NCI-H2227 (cell line): ENCODE results near the gene GPR162.

ENCODE experiments used
- DNase-seq: peaks from one replicate; lab custom pipeline; 2025; ENCODE audit not compliant: unreplicated experiment; lab: John Stamatoyannopoulos, UW

Gene GPR162

DNA sequence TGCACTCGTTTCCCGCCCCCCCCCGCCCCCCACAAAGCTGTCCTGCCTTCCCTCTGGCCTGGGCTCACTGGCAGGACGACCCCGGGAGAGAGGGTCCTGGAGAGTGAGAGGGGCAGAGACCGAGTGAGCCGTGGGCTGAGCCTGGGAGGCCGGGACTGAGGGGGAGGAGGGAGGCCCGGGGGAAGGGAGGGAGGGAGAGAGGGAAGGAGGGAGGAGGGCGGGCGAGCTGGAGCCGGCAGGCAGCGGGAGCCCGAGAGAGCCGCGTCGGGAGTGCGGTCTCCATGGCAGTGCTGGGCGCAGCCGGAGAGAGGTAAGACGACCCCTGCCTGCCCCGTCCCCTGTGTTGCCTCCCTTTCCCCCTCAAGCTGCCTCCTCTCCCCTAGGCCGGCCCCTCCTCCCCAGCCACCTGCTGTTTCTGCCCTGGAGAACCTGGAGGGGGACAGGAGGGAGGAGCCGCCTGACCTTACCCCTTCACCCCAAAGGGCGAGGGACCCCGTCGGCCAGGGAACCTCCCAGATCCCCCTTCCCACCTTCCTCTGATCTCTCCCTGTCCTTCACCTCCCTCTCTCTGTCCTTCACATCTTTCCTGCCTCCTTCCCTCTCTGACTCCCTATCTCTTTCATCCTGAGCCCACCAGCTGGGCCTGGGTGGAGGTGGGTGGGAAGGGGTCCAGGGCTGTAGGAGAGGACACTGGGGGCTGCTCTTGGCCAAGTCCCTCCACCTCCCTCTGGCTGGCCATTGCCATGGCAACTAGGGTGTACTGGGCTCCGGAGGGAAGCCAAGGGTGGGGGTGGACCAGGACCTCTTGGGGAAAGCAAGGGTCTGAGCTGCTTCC, at the start of gene GPR162:
Gene GPR162 (plus strand): TSS at position 231 of the 835 bp plus-strand sequence. CDS start 2,078 bp downstream, outside the sequence.
- peak; percentile 75 for DNase-seq

DNA sequence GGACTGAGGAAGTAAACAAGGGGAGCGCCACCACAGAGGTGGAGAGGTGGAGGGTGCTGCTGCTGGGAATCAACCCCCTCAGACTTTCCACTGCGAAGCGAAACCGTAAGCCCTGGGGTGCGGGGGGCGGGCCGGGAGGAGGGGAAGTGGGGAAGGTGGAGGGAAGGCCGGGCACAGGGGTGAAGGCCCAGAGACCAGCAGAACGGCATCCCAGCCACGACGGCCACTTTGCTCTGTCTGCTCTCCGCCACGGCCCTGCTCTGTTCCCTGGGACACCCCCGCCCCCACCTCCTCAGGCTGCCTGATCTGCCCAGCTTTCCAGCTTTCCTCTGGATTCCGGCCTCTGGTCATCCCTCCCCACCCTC, 49.3 kb upstream of the GPR162 start, which contains the start of gene LAG3:
Gene LAG3 (plus strand): TSS at position 190 of the 365 bp plus-strand sequence. CDS start 333 bp downstream, outside the sequence.
- DNase-seq: no peak

GRCh38 chr12:6772726-6773589, 48.7 kb upstream of the GPR162 start:
- no peak for DNase-seq

- no peak for DNase-seq
Observed at GRCh38 chr12:6773590-6774351, 47.9 kb upstream of the GPR162 start.

- DNase-seq: no peak
Observed at GRCh38 chr12:6774499-6775062, 47.0 kb upstream of the GPR162 start.

DNA sequence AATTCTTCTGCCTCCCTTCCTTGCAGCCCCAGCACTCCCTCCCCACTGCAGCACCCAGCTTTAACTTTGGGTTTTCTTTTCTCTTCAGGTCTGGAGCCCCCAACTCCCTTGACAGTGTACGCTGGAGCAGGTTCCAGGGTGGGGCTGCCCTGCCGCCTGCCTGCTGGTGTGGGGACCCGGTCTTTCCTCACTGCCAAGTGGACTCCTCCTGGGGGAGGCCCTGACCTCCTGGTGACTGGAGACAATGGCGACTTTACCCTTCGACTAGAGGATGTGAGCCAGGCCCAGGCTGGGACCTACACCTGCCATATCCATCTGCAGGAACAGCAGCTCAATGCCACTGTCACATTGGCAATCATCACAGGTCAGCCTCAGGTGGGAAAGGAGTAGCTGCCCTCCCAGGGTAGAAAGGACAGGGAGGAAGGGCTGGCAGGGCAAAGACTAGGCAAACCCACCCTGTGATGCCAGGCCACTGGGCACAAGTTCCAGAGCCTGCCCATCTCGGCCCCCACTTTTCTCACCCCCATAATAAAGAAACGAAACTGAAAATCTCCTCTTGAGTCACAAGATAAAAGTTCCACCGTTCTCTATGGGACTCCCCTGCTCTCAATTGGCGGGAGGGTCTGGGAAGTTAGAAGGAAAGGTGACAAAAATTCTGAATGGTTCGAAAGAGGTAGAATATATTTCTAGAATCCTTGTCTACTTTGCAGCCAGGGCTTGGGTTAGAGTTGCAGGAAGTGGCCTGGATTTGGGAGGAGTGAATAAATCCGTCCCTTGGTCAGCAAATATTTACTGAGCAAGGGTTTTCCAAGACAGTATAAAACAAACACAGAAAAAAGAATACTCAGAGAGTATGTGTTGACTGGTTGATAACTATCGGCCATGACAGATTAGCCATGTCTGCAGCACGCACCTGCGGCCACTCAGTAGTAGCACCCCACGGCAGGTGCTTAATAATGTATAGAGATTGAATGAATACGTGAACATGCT, 46.1 kb upstream of the GPR162 start:
- no peak for DNase-seq

DNA sequence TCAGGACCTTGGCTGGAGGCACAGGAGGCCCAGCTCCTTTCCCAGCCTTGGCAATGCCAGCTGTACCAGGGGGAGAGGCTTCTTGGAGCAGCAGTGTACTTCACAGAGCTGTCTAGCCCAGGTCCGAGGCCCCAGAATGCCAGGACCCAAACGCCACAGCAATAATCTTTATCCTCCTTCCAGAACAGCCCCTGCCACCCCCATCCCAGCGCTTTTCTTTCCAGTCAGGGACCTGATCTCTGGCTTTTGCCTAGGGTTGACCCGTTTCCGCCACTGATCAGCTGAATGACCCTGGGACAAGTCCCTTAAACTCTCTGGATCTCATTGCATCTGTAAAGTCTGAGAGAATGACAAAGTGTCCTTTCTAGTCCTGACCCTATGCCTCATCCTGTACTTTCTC, 44.2 kb upstream of the GPR162 start:
- no peak for DNase-seq

- DNase-seq: peak; percentile 41
Observed at GRCh38 chr12:6778217-6778573, 43.4 kb upstream of the GPR162 start.

DNA sequence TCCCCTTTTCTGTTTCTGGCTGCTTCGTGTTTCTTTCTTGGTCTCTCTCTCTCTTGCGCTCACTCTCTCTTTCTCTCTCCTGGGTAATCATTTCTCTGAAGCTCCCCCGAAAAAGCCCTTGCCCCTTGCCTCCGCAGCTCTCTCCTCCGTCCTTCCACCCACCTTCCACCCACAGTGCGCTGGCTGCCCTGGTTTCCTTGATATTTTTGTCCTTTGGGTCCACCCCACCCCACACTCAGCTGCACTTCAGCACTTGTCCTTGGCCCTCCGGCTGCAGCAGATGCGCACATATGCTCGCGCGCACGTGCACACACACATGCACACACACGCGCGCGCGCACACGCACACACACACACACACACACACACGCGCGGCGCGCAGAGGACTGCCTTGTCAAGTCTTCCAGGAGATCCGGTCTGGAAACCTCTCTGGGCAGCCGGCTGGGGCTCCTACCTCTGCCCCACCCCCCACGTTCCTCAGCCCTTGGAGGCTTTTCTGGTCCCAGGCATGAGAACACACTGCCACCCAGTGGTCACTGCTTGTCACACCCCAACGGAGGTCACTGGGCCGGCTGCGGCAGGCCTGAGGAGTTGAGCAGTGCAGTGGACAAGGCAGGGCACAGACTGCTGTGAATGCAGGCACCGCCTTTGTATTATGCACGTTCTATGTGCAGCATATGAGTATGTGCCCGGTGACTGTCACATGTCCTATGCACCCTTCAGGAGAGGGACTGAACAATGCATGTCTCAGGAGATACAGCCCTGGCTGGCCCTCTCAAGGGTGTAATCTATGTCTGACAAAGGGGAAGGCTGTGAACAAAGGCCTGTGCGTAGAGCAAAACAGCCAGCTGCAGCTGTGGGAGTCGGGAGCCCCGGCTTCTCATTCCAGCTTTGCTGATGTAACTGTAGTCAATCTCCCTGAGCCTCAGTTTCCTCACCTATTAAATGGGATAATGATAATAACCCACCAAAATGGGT, 42.8 kb upstream of the GPR162 start:
- peak; percentile 92 for DNase-seq

DNA sequence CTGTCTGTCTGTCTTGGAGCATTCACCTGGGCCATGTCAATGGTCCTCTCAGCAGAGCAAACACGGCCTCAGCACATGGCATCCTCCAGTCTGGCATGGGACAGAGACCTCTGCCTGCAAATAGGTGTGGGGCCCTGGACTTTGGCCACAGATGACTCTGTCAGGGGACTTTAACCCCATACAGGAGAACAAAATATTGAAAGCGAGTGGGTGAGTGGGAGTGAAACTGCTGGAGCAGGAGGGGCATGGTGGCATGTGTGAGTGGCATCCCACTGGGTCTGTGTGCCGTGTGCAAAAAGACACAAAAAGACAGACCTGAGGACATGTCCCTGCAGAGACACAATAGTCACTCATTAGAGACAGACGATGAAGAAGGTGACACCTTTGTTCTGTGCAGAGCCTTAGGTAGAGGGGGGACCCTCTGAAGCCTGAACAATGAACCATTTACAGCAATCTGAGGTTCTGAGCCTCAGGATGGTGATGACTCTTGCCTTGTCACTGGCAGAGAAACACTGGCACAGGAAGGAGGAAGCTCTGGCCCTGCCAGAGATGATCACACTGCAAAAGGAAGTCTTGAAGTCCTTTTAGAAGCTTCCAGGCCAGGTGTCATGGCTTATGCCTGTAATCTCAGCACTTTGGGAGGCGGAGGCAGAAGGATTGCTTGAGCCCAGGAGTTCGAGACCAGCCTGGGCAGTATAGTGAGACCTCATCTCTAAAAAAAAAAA, 41.8 kb upstream of the GPR162 start:
- DNase-seq: no peak

GRCh38 chr12:6780573-6780972, 41.0 kb upstream of the GPR162 start:
- DNase-seq: no peak

GRCh38 chr12:6782119-6782518, 39.5 kb upstream of the GPR162 start:
- no peak for DNase-seq

DNA sequence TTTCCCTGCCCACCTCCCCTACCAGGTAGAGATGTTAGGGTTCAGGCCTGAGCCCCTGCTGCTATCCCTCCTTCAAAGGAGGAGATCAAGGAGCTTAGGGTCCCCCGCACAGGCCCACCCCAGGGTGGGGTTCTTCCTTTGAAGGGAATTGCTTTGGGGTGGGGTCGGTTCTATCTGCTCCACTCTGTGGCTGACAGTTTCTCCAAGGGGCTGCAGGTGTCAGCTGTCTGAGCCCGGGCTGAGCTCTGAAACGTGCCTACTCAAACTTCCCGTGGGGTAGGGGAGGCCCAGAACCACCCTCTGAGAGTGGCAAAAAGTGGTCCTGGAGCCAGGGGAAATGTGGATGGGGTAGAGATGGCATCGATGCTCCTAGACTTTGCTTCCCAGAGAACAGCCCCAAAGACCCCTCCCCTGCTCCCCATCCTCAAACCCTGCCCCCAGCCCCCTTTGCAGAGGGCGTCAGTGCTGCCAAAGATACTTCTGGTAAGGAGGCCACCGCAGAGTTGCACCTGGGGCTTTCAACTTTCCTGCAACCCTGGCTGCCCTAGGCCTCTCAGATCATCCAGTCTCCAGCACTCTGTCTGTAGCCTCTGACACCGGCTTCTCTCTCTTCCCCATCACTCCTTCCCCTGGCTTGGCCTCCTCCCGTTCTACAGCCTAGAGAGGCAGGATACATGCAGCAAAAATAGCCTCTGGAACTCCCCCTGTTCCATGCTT, 38.6 kb upstream of the GPR162 start:
- DNase-seq: no peak

- DNase-seq: no peak
Observed at GRCh38 chr12:6783828-6784227, 37.8 kb upstream of the GPR162 start.

DNA sequence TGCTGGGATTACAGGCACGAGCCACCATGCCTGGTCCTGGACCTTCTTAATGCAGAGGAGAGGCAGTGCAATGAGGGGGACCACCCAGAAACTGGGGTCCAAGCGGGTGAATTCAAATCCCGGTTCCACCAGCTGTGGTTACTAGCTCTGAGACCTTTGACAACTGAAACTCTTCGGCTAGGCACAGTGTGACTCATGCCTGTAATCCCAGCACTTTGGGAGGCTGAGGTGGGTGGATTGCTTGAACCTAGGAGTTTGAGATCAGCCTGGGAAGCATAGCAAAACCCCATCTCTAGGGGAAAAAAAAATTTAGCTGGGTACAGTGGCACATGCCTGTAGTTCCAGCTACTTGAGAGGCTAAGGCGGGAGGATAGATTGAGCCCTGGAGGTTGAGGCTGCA, 37.3 kb upstream of the GPR162 start:
- no peak for DNase-seq

DNA sequence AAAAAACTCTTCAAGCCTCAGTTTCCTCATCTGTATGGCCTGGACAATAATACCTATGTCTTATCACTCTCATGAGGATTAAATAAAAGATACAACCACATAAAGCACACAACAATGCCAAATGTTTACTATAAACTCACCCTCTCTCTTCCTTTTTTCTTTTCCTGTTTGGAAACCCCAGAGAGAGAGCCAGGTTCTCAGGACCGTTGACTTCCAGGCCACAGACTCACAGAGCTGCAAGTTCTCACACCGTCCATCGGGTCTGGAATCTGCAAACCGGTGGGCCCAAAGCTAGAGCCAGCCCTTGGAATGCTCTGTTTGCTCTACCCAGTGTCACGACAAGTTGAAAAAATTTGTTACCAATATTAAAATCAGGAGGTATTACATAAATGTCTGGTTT, 36.9 kb upstream of the GPR162 start:
- DNase-seq: no peak

GRCh38 chr12:6786416-6787094, 35.1 kb upstream of the GPR162 start:
- no peak for DNase-seq
